Stimulated activated CD4-positive, alpha-beta T cell treated with anti-CD3 and anti-CD28 coated beads, Interleukin-4, amount 100 ng/mL, for 4 hours (primary cell): ENCODE measurements around the gene CCN2.
"Not testable (repeated sequence)": the region's sequence is repeated elsewhere in the genome, so short reads cannot be mapped to it uniquely, and the experiment has no call there.

Source experiments
- DNase-seq, 2 experiments: peaks; one replicate each; pipeline ENCODE4 v3.0.0-alpha.2; 2020

The CCN2 gene

GRCh38 chr6:131937703-131938631 lies 13.2 kb downstream of the CCN2 start:
- DNase-seq, result no peak

DNA sequence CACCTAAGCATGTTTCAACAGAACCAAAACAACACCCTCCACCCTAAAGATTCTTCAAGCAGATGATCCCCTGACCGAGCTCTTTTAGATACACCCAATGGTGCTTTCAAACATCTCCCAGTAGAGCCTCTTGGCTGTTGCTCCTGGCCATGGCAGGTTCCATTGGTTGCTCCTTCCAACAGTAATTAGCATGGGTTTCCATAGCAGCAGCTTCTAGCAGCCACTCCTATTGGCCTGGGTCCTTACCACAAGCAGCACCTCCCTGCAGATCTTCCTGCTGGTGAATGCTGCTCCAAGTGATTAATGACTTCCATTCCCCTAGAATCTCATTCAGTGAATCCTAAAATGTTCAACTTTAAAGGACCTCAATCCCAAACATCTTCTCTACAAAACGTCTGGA lies 13.9 kb downstream of the CCN2 start:
- no peak for DNase-seq

DNA sequence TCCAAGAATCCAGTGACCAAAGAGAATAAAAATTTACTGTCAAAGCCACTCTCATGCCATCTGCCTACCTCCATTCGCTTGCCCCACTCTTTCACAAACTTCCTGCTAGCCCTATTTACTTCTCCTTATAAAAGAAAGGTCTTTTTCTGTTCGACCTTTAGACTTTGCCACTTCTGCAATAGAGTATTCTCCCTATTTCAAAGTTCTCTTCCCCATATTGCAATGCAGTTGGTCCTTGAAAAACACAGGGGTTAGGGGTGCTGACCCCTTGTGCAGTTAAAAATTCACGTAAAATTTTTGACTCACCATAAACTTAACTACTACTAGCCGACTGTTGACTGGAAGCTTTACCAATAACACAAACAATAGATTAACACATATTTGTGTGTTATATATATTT lies 15.0 kb downstream of the CCN2 start:
- no peak for DNase-seq

- DNase-seq, result no peak
Measured at GRCh38 chr6:131931063-131931750, 20.0 kb downstream of the CCN2 start.

GRCh38 chr6:131929976-131930375 lies 21.2 kb downstream of the CCN2 start:
- no peak for DNase-seq

- DNase-seq, result no peak
Measured at GRCh38 chr6:131929264-131929663, 21.9 kb downstream of the CCN2 start.

- no peak for DNase-seq
Measured at GRCh38 chr6:131924881-131925474, 26.2 kb downstream of the CCN2 start.

- no peak for DNase-seq
Measured at GRCh38 chr6:131923356-131923755, 27.8 kb downstream of the CCN2 start.

DNA sequence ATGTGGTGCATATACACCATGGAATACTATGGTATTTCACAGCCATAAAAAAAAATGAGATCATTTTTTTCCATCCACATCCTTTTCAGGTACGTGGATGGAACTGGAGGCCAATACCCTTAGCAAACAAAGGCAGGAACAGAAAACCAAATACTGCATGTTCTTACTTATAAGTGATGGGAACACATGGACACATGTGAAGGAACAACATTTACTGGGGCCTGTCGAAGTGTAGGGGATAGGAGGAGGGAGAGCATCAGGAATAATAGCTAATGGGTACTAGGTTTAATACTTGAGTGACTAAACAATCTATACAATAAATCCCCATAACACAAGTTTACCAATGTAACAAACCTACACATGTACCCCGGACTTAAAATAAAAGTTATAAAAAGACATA lies 30.5 kb downstream of the CCN2 start:
- no peak for DNase-seq

GRCh38 chr6:131918650-131919355 lies 32.4 kb downstream of the CCN2 start:
- no peak for DNase-seq

DNA sequence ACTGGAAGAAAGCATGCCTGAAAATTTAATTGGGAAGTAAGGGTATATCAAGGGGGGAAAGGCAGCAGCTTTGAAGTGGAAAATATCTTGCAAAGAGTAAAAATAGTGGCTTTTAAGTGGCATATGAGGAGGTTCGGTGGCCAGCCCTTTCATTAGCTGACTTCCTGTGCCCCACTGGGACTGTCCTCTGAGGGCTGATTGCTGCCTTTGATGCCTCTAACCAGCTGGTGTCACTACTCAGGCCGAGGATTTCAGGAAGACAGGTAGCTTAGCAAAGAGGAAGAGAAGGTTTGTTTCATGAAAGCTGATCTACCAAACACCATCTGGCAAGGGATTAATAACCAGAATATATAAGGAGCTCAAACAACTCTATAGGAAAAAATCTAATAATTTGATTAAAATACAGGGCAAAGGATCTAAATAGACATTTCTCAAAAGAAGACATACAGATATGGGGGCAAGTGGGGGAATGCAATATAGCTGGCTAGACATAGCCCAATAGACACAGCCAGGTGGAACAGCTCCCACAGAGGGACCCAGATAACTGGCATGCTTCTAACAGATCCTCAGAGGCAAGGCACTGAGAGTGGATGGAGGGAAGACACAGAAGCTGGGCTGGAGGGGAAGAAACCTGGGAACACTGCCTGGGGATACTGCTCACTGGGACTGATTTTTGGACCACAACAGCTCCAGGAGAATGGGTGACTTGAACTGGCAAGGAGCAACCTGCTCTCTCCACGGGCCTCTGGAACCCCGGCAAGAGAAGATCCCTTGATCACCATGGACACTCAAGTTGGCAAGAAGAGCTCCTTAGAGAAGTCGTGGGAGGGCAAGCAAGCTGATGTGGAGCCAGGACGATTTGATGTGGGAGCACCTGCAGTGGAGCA lies 33.2 kb downstream of the CCN2 start:
- no peak for DNase-seq

- no peak for DNase-seq
Measured at GRCh38 chr6:131917318-131917717, 33.9 kb downstream of the CCN2 start.

DNA sequence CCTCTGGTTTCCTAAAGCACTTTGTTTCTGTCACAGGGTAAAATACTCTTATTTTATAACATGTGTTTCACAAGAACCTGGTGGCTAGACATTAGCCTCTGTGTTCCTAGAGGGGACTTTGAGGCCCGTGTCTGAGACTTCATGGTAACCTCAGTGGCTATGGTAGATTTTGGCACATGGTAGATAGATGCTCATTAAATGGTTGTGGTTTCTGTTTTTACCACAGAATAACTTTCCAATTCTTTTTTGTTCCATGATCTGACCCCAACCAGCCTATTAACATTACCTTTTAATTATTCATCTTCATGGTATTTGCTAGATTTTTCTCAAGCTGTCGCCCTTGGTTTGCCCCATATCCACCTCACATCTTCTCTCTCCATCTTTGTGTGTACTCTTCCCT lies 34.3 kb downstream of the CCN2 start:
- no peak for DNase-seq

GRCh38 chr6:131916091-131916796 lies 34.9 kb downstream of the CCN2 start:
- not testable (repeated sequence) for DNase-seq

DNA sequence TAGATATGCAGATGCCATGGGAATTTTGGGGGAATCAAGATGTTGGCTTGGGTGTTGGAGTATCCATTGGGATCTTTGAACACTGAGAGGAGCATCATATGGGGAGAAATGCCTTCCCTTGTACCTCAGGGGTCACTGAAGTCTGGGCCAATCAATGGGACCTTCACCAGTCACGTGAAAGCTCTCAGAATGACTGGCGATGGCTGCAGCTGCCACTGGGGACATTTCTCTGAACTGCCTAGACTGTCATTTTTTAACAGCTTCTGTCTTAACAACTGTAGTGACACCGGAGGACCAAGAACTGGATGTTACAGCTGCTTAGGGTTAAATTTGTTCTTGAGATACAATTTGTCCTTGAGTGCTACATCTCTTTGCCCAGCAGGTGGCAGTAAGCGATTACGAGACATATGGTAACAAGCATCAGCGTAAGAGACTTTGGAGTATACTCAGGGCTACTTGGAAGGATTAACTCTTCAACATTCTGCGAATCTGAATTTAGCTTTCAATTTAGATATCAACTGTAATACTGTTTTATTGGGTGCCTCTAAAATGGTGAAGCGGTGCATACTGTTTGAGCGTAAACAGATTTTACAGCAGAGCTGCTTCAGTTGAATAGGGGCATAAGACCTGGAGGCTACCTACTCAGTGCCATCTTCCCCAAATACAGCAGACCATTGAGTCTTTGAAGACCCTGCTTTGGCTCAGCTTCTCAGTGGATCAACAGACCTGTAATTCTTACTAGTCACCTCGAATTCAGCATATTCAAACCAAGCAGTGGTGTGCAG lies 36.0 kb downstream of the CCN2 start:
- DNase-seq, result peak; percentile 17 to 24

DNA sequence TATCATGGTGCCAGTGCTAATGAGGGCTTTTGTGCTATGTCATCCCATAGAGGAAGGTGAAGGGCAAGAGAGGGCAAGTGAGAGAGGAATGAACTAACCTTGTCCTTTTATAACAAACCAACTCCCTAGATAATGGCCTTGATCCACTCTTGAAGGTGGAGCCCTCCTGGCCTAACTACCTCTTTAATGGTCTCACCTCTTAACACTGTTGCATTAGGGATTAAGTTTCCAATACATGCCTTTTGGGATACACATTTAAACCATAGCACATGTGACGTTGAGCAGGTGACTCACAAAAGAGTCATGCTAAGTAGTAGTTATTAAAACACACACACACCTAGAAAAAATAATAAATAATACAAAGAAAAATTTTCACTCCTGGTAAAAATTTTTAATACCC lies 36.9 kb downstream of the CCN2 start:
- DNase-seq, result no peak

DNA sequence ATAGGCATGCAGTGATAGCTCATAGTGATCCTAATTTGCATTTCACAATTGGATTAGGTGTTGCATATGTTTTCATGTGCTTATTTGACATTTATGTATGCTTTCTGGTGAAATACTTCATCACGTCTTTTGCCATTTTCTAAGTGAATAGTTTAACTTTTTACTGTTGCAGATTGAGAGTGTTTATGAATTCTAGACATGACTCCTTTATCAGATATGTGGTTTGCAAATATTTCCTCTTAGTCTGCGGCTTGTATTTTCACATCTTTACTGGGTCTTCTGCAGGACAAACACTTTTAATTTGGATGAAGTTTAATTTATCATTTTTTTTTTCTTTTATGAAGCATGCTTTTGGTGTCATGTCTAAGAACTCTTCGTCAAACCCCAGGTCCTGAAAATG lies 39.2 kb downstream of the CCN2 start:
- no peak for DNase-seq

GRCh38 chr6:131910956-131911355 lies 40.2 kb downstream of the CCN2 start:
- no peak for DNase-seq

DNA sequence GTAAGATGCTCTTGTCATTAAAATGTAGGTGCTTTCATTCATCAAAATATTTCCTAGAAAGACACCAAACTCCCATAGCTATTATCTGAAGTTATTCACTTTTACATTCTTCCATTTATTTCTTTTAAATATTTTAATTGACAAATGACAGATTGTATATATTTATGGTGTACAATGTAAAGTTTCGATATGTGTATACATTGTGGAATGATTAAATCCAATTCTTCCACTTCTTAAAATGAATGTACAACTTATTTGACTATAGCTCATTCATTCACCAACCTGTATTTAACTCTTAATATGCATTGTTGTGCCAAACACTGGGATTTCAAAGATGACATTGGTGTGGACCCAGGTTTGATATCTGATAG lies 41.0 kb downstream of the CCN2 start:
- no peak for DNase-seq

- DNase-seq, result peak; percentile 52 to 61
Measured at GRCh38 chr6:131909408-131910218, 41.6 kb downstream of the CCN2 start.
